ENCODE results near the gene KLHL22. TPM values are rescaled to one million over a fixed set of nuclear protein-coding genes. Genes with fewer than 3 reads are reported as not detected.

KLHL22 gene
- total and polyA plus RNA-seq, 2 of the 8 experiments (the other 6 are each of a cell fraction or from before 2014, with no cell fraction given): 9.4 to 16.2 TPM

DNA sequence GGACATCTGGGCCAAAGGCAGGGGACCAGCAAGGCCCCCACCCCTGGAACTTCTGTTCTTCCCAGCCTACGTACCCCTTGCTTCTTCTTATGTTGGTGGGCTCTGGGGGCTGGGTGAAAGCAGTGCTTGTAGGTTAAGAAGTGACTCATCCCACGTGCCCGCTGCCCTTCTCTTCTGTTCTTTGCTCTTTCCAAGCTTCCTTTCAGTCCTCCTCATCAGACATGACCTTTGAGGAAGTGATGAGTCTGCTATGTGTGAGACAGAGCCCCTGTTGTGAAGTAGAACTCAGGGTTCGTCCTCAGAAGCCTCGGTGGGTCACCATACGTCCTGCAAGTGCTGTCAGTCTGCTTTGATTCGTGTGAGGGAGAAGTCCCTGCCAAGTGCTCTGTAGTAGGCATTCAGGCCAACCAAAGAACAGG is 24.5 kb upstream of the KLHL22 start:
- DNase-seq (ENCODE audit: low read depth in 1 of 2, low spot score in 2 of 2) (no peak), FAIRE-seq (no peak)
- no peak overlapping the region for H3K27ac ChIP-seq (ENCODE audit: low read depth, low read length)
- peaks cover 25% of the 10 kb centered on the region for H3K79me1 ChIP-seq (ENCODE audit: low read depth, low read length)
- no peak overlapping the region for H4K91ac ChIP-seq (replicated peaks; ENCODE audit: insufficient read length, low read length)
- no peaks in the 10 kb centered on the region for H3K27me3 ChIP-seq (replicated peaks in 1 of 4; ENCODE audit: control insufficient read depth in 3 of 4, extremely low read depth in 1 of 4, insufficient read depth in 3 of 4, low read length in 3 of 4)
- peaks cover 0 to 3% (median under 1%) of the 10 kb centered on the region in 4 experiments; a peak in 2 of 7 replicates for H3K4me1 ChIP-seq (replicated peaks in 1 of 4; ENCODE audit: control insufficient read depth in 3 of 4, insufficient read depth in 4 of 4, low read length in 3 of 4)
- peaks cover 13 to 19% of the 10 kb centered on the region in 2 experiments for H4K20me1 ChIP-seq (replicated peaks in 1 of 2; ENCODE audit: control insufficient read depth in 1 of 2, insufficient read depth in 2 of 2, low read length in 2 of 2)
- no peak overlapping the region for H3K4me3 ChIP-seq (ENCODE audit: extremely low read depth in 1 of 4, insufficient read depth in 2 of 4, low read depth in 3 of 4, low read length in 4 of 4)
- no peak overlapping the region for H2AK5ac ChIP-seq (ENCODE audit: low read depth, low read length)
- POLR2A ChIA-PET (ENCODE audit: partially characterized antibody): interaction anchor here (1.1 kb wide), 1 partner anchor 12 kb away, joined by 3 read pairs; no protein-coding TSS in a partner anchor
- H2BK5ac ChIP-seq (ENCODE audit: low read depth, low read length): no peak overlapping the region
- no peak overlapping the region; the same call in 1 of the 2 replicates for H4K8ac ChIP-seq (ENCODE audit: extremely low read depth, insufficient read depth, low read length)
- no peak overlapping the region for H3K9ac ChIP-seq (replicated peaks in 1 of 4; ENCODE audit: extremely low read depth in 1 of 4, low read depth in 3 of 4, low read length in 3 of 4)
- H2BK15ac ChIP-seq (ENCODE audit: low read length): no peak overlapping the region
- H3K4me2 ChIP-seq (ENCODE audit: insufficient read depth in 1 of 2, low read depth in 2 of 2, low read length in 2 of 2): no peak overlapping the region
- CTCF ChIA-PET (ENCODE audit: partially characterized antibody): interaction anchor here (0.7 to 1.6 kb wide), 3 partner anchors 10 to 13 kb away, joined by 3 to 6 read pairs (median 3); no protein-coding TSS in a partner anchor
- no peak overlapping the region for H3K4ac ChIP-seq (replicated peaks; ENCODE audit: insufficient read length, low read depth, low read length)
- no peak overlapping the region for H2AFZ ChIP-seq (ENCODE audit: low read length)
- H2BK12ac ChIP-seq (ENCODE audit: low read depth, low read length): no peak overlapping the region
- H3K56ac ChIP-seq (replicated peaks; ENCODE audit: insufficient read length, low read depth, low read length): no peak overlapping the region
- peaks cover 9 to 63% of the 10 kb centered on the region in 2 experiments for H3K79me2 ChIP-seq (ENCODE audit: control insufficient read depth in 1 of 2, insufficient read depth in 2 of 2, low read length in 2 of 2)
- no peaks in the 10 kb centered on the region for H3K9me3 ChIP-seq (ENCODE audit: insufficient read depth in 2 of 2, low read depth in 1 of 2, low read length in 1 of 2)
- H3K18ac ChIP-seq (ENCODE audit: extremely low read depth, low read length): no peak overlapping the region
- no peak overlapping the region for H4K5ac ChIP-seq (ENCODE audit: insufficient read length, low read depth, low read length)
- H3K14ac ChIP-seq (ENCODE audit: insufficient read length): no peak overlapping the region
- H3K23ac ChIP-seq (ENCODE audit: insufficient read length): no peak overlapping the region
- no peak overlapping the region for H2BK120ac ChIP-seq (replicated peaks; ENCODE audit: low read depth, low read length)
- no peaks in the 10 kb centered on the region; a peak in 1 of 8 replicates for H3K36me3 ChIP-seq (ENCODE audit: control insufficient read depth in 2 of 4, insufficient read depth in 4 of 4, low read length in 3 of 4)
- WGBS, 2 experiments (ENCODE audit: extremely low coverage in 1 of 2, insufficient coverage in 1 of 2, insufficient read length in 1 of 2, insufficient replicate concordance in 2 of 2, low coverage in 1 of 2, low lambda C conversion rate in 2 of 2, missing lambda C conversion rate in 1 of 2): 90% methylated on average over 7 of the region's 7 CpGs; no CpG with 5 or more reads in 1 of the 2 experiments
- H2BK20ac ChIP-seq (ENCODE audit: low read length): no peak overlapping the region
- H3K23me2 ChIP-seq (ENCODE audit: low read depth, low read length): no peaks in the 10 kb centered on the region
- TF ChIP-seq ZNF274 (IDR thresholded peaks at IDR 0.05; ENCODE audit: borderline replicate concordance, extremely low read depth, low read length) (no peak), PHF8 (conservative IDR thresholded peaks at IDR 0.05; ENCODE audit: low read depth, low read length) (no peak), CHD1 (IDR thresholded peaks at IDR 0.05; ENCODE audit: low read depth, low read length) (no peak), POU5F1 (IDR thresholded peaks at IDR 0.05; ENCODE audit: low read depth, low read length) (no peak), RXRA (IDR thresholded peaks at IDR 0.05; ENCODE audit: insufficient read depth, low read depth, low read length) (no peak)

Measured in H1 (cell line).